Right renal cortex interstitium (tissue), 3 donors: ENCODE results near the gene CLIC4. TPM values are rescaled to one million over a fixed set of nuclear protein-coding genes. Genes with fewer than 3 reads are reported as not detected.
"Not testable (repeated sequence)": the region's sequence is repeated elsewhere in the genome, so short reads cannot be mapped to it uniquely, and the experiment has no call there.

Experiments used
- DNase-seq, 3 donors: peaks; one replicate each; pipeline ENCODE4 v3.0.0-alpha.2; 2013; ENCODE audit warnings: low read depth in 3 of 3, low spot score in 2 of 3
- polyA plus RNA-seq, 3 donors: library from polyadenylated mRNA; unstranded; fragments of 120-200 nt; gene quantifications; one replicate each; pipeline ENCODE4 v1.2.1, GENCODE V29; 2013; ENCODE audit not compliant: insufficient read length in 3 of 3

Gene CLIC4
- polyA plus RNA-seq, 3 donors = 189 to 210 (median 190) TPM

- no peak for DNase-seq
Observed at GRCh38 chr1:24717887-24718650, 27.2 kb upstream of the CLIC4 start.

GRCh38 chr1:24720152-24720551 lies 25.1 kb upstream of the CLIC4 start:
- no peak for DNase-seq

GRCh38 chr1:24721533-24721932 lies 23.7 kb upstream of the CLIC4 start:
- DNase-seq = no peak

- DNase-seq = not testable (repeated sequence)
Observed at GRCh38 chr1:24722073-24723035, 22.9 kb upstream of the CLIC4 start.

- DNase-seq = no peak
Observed at GRCh38 chr1:24724345-24725208, 20.7 kb upstream of the CLIC4 start.

GRCh38 chr1:24725209-24725651 lies 20.0 kb upstream of the CLIC4 start:
- DNase-seq = no peak

- DNase-seq = no peak
Observed at GRCh38 chr1:24726741-24727140, 18.5 kb upstream of the CLIC4 start.

- no peak for DNase-seq
Observed at GRCh38 chr1:24727501-24728216, 17.6 kb upstream of the CLIC4 start.

GRCh38 chr1:24728982-24729381 lies 16.3 kb upstream of the CLIC4 start:
- DNase-seq = no peak

- no peak for DNase-seq
Observed at GRCh38 chr1:24732186-24732885, 12.9 kb upstream of the CLIC4 start.

GRCh38 chr1:24733342-24733741 lies 11.9 kb upstream of the CLIC4 start:
- not testable (repeated sequence) for DNase-seq

- DNase-seq = no peak
Observed at GRCh38 chr1:24735156-24735508, 10.1 kb upstream of the CLIC4 start.

GRCh38 chr1:24735509-24736375 lies 9.5 kb upstream of the CLIC4 start:
- DNase-seq = no peak

GRCh38 chr1:24737368-24738117 lies 7.7 kb upstream of the CLIC4 start:
- DNase-seq = no peak

- DNase-seq = no peak
Observed at GRCh38 chr1:24739241-24739640, 6.0 kb upstream of the CLIC4 start.

GRCh38 chr1:24742090-24742938 lies 2.9 kb upstream of the CLIC4 start:
- DNase-seq = no peak
